Measurements from ENCODE around the gene DIPK1A.

DNA sequence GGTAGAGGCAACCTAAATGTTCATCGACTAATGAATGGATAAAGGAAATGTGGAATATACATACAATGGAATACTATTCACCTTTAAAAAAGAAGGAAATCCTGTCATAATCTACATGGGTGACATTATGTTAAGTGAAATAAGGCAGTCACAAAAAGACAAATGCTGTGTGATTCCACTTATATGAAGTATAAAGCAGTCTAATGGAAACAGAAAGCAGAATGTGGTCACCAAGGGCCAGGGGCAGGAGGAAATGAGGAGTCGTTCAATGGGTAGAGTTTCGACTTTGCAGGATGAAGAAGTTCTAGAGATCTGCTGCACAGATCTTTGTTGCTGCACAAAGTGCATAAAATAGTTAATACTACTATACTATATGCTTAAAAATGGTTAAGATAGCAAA lies 7.8 kb downstream of the DIPK1A start:
- no peak for TF ChIP-seq POLR2A (IDR thresholded peaks at IDR 0.05)
- TF ChIP-seq, protein P1, sequence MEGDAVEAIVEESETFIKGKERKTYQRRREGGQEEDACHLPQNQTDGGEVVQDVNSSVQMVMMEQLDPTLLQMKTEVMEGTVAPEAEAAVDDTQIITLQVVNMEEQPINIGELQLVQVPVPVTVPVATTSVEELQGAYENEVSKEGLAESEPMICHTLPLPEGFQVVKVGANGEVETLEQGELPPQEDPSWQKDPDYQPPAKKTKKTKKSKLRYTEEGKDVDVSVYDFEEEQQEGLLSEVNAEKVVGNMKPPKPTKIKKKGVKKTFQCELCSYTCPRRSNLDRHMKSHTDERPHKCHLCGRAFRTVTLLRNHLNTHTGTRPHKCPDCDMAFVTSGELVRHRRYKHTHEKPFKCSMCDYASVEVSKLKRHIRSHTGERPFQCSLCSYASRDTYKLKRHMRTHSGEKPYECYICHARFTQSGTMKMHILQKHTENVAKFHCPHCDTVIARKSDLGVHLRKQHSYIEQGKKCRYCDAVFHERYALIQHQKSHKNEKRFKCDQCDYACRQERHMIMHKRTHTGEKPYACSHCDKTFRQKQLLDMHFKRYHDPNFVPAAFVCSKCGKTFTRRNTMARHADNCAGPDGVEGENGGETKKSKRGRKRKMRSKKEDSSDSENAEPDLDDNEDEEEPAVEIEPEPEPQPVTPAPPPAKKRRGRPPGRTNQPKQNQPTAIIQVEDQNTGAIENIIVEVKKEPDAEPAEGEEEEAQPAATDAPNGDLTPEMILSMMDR (IDR thresholded peaks at IDR 0.05) = no peak

Measured in thyroid gland (tissue), 4 donors.